Mucosa of descending colon (tissue), 3 donors: ENCODE data around the gene HBP1. TPM values are rescaled to one million over a fixed set of nuclear protein-coding genes. Genes with fewer than 3 reads are reported as not detected.

Source experiments
- ATAC-seq: fragments of 200-7000 bp; cut with Tn5 transposase; one replicate; pipeline ENCODE4 v1.9.1; 2020; ENCODE audit warnings: mild to moderate bottlenecking, moderate library complexity
- DNase-seq, 3 donors: peaks; one replicate each; pipeline ENCODE4 v3.0.0-alpha.2; 2020
- H3K36me3 ChIP-seq: fragments of 200-600 bp; one replicate; pipeline ENCODE4 v1.8.0; 2021; ENCODE audit warnings: low read depth, mild to moderate bottlenecking
- H3K4me1 ChIP-seq: fragments of 200-600 bp; one replicate; pipeline ENCODE4 v1.8.0; 2021; ENCODE audit warnings: low read depth, mild to moderate bottlenecking
- H3K4me3 ChIP-seq: fragments of 200-600 bp; one replicate; pipeline ENCODE4 v1.8.0; 2021; ENCODE audit warnings: mild to moderate bottlenecking
- H3K9me3 ChIP-seq: fragments of 200-600 bp; one replicate; pipeline ENCODE4 v1.8.0; 2021; ENCODE audit warnings: mild to moderate bottlenecking
- CTCF ChIP-seq: fragments of 200-600 bp; IDR thresholded peaks from one replicate; pipeline ENCODE4 v1.8.0; 2022; ENCODE audit warnings: antibody characterized with exemption, mild to moderate bottlenecking
- intact Hi-C, 2 donors: fragments of 100-400 bp; cut with DNase I in 1 of 2; cut with micrococcal nuclease in 1 of 2; formaldehyde crosslinking; loops; one replicate each; pipeline versions ENCODE4 v1.11.0 to v1.11.1; 2022; cut with DNase I, micrococcal nuclease
- total RNA-seq, 3 donors: library from RNA; stranded (reverse); fragmentation: NEBNext Ultra II Directional in 2 of 3; extraction: Animal tissue kit (Norgen Biotek cat#: 25700) in 2 of 3; gene quantifications; one replicate each; pipeline versions ENCODE4 v1.2.1 to v1.2.4, GENCODE V29; 2021 to 2023
- donor health status: DM: no; HTN: no; CAD: no; lungs with moderate emphysema.
- donor health status: DM: no; HTN: no; CAD: no.
- donor health status: DM: no; HTN: yes; CAD: no.

The HBP1 gene
- total RNA-seq, 3 donors from 2014 or later: 41.2 to 81.5 (median 71.4) TPM

DNA sequence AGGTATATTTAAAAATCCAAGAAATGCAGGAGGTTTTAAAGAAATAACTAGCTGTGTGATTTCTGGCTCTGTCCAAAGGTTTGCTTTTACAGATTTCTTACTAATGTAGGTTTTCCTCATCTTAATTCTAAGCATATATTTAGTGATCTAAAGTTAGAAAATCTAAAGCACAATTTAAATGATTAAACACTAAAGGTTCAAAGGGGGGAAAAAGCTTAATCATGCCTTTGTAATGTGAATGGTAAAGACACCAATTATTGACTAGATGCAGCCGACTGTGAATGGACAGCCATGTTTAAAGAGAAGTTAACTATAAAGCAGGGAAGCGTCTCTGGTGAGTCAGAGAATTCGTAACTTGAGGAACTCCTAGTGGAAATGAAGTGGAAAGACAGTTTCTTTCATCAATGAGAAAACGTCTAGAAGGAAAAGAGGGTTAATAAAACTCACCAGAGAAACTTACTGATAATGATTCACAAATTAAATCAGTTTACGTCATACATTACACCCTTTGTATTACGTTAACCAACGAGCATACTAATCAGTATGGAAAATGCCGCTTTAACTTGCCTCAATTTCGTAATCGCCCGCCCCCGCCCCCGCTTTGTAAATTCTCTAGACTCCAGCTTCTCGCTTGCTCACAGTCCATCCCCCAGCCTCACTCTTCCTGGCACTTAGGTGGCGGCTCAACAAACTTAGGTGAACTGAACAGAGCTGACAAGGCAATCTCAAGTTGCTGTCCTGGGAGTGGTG is 1.1 kb upstream of the HBP1 start:
- TF ChIP-seq CTCF: no peak
- Histone ChIP-seq H3K4me3 (peak overlapping the region; percentile 9), H3K4me1 (peaks cover 6% of the 10 kb centered on the region), H3K36me3 (peaks cover 5% of the 10 kb centered on the region), H3K9me3 (no peaks in the 10 kb centered on the region)
- DNase-seq: peak in 1 of 3 donors; percentile 43
- ATAC-seq: peak; percentile 14
- intact Hi-C loops: no loop called here

- peak overlapping the region; percentile 84 for H3K4me3 ChIP-seq
- ATAC-seq (peak; percentile 73), DNase-seq (peak; percentile 96 to 98 (median 96))
- no peak for TF ChIP-seq CTCF
- peaks cover 5% of the 10 kb centered on the region for H3K36me3 ChIP-seq
- no peaks in the 10 kb centered on the region for H3K9me3 ChIP-seq
- peaks cover 10% of the 10 kb centered on the region for H3K4me1 ChIP-seq
- intact Hi-C loops: no loop called here
These were observed 582 bp downstream of the HBP1 start for GRCh38 chr7:107169120-107170050.

GRCh38 chr7:107170051-107170915 is 1.5 kb downstream of the HBP1 start:
- Histone ChIP-seq H3K9me3 (no peaks in the 10 kb centered on the region), H3K36me3 (peaks cover 5% of the 10 kb centered on the region), H3K4me3 (peak overlapping the region; percentile 3), H3K4me1 (peaks cover 12% of the 10 kb centered on the region)
- intact Hi-C loops: no loop called here
- DNase-seq: no peak
- no peak for TF ChIP-seq CTCF
- ATAC-seq: no peak

- intact Hi-C loops: no loop called here
- Histone ChIP-seq H3K4me1 (peaks cover 12% of the 10 kb centered on the region), H3K9me3 (no peaks in the 10 kb centered on the region), H3K4me3 (no peak overlapping the region), H3K36me3 (peaks cover 5% of the 10 kb centered on the region)
- TF ChIP-seq CTCF: no peak
- peak in 1 of 3 donors; percentile 43 for DNase-seq
- no peak for ATAC-seq
These were observed 2.7 kb downstream of the HBP1 start for GRCh38 chr7:107171496-107171895.

DNA sequence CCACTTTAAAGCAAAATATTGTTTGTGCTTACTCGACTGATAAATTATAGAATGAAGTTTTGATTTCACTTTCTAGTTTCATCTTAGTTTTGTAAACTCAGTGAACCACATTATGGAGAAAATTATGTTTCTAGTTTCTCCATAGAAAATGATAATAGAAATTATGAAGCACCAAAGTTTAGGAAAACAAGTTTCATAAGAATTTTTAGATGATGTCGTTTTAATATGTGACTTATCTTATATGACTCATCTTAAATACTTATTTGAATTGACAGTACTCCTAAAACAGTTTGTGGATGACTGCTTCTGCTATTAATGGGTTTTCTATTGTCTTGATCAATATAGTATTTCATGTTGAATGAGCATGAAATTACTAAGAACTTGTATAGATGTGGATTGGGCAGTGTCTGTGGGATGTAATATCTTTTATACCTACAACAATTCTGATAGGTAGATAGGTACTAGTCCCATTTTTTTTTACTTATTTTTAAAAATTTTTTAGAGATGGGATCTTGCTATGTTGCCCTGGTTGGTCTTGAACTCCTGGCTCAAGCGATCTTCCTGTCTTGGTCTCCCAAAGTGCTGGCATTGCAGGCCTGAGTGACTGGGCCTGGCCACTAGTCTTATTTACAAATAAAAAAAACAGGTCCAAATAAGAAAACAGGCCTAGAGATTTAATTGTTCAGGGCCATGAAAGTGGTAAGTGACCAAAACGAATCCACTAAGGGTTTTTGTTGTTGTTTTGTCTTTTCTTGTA is 3.7 kb downstream of the HBP1 start:
- ATAC-seq: no peak

More for the DNA sequence above, 3.7 kb downstream of the HBP1 start:
- no peak for DNase-seq
- intact Hi-C loops: no loop called here
- peaks cover 5% of the 10 kb centered on the region for H3K36me3 ChIP-seq
- TF ChIP-seq CTCF: no peak
- no peak overlapping the region for H3K4me3 ChIP-seq
- no peaks in the 10 kb centered on the region for H3K9me3 ChIP-seq
- H3K4me1 ChIP-seq: peaks cover 12% of the 10 kb centered on the region
